Loucy (cell line): ENCODE measurements around the gene TCF15.

Experiments
- CTCF ChIP-seq: fragments of 200-600 bp; sonication (generic); conservative IDR thresholded peaks from 2 replicates; pipeline ENCODE4 v1.5.1; 2014; ENCODE audit warnings: mild to moderate bottlenecking, antibody characterized with exemption, low read length
- EZH2phosphoT487 ChIP-seq: fragments of 200-600 bp; IDR thresholded peaks from 2 replicates; pipeline ENCODE4 v1.6.1; 2018; ENCODE audit warnings: antibody characterized with exemption, mild to moderate bottlenecking, moderate library complexity, borderline replicate concordance

- TF ChIP-seq CTCF (peak; percentile 98), EZH2phosphoT487 (no peak)
These were observed 48.5 kb downstream of the TCF15 start for GRCh38 chr20:561437-562231.
